ENCODE results near the gene DDC.

The DDC gene

GRCh38 chr7:50480797-50481196 lies 84.4 kb downstream of the DDC start:
- Mint-ChIP-seq H3K27ac (no peak overlapping the region), H3K4me1 (ENCODE audit: low read depth) (no peaks in the 10 kb centered on the region), H3K36me3 (ENCODE audit: low read depth) (no peaks in the 10 kb centered on the region), H3K27me3 (peaks cover 5% of the 10 kb centered on the region), H3K4me3 (no peak overlapping the region), H3K9me3 (no peaks in the 10 kb centered on the region)
- no peak for DNase-seq

GRCh38 chr7:50479743-50480517 lies 85.3 kb downstream of the DDC start:
- peaks cover 4% of the 10 kb centered on the region for H3K27me3 Mint-ChIP-seq
- no peaks in the 10 kb centered on the region for H3K9me3 Mint-ChIP-seq
- no peak overlapping the region for H3K27ac Mint-ChIP-seq
- H3K4me1 Mint-ChIP-seq (ENCODE audit: low read depth), result peaks cover 2% of the 10 kb centered on the region
- no peaks in the 10 kb centered on the region for H3K36me3 Mint-ChIP-seq (ENCODE audit: low read depth)
- H3K4me3 Mint-ChIP-seq, result no peak overlapping the region
- no peak for DNase-seq

- no peak overlapping the region for H3K27ac Mint-ChIP-seq
- no peaks in the 10 kb centered on the region for H3K9me3 Mint-ChIP-seq
- no peak overlapping the region for H3K4me3 Mint-ChIP-seq
- H3K4me1 Mint-ChIP-seq (ENCODE audit: low read depth), result peaks cover 4% of the 10 kb centered on the region
- H3K27me3 Mint-ChIP-seq, result peaks cover 5% of the 10 kb centered on the region
- DNase-seq, result no peak
- H3K36me3 Mint-ChIP-seq (ENCODE audit: low read depth), result no peaks in the 10 kb centered on the region
Measured at GRCh38 chr7:50477640-50478039, 87.6 kb downstream of the DDC start.

GRCh38 chr7:50476953-50477625 lies 88.1 kb downstream of the DDC start:
- peaks cover 4% of the 10 kb centered on the region for H3K4me1 Mint-ChIP-seq (ENCODE audit: low read depth)
- H3K4me3 Mint-ChIP-seq, result no peak overlapping the region
- H3K27me3 Mint-ChIP-seq, result peaks cover 5% of the 10 kb centered on the region
- no peak for DNase-seq
- H3K36me3 Mint-ChIP-seq (ENCODE audit: low read depth), result no peaks in the 10 kb centered on the region
- H3K9me3 Mint-ChIP-seq, result no peaks in the 10 kb centered on the region
- H3K27ac Mint-ChIP-seq, result no peak overlapping the region

GRCh38 chr7:50475340-50475739 lies 89.9 kb downstream of the DDC start:
- H3K27me3 Mint-ChIP-seq, result peaks cover 5% of the 10 kb centered on the region
- no peak for DNase-seq
- peaks cover 4% of the 10 kb centered on the region for H3K4me1 Mint-ChIP-seq (ENCODE audit: low read depth)
- H3K4me3 Mint-ChIP-seq, result no peak overlapping the region
- H3K27ac Mint-ChIP-seq, result no peak overlapping the region
- H3K9me3 Mint-ChIP-seq, result no peaks in the 10 kb centered on the region
- no peaks in the 10 kb centered on the region for H3K36me3 Mint-ChIP-seq (ENCODE audit: low read depth)

- Mint-ChIP-seq H3K27me3 (peaks cover 5% of the 10 kb centered on the region), H3K27ac (no peak overlapping the region), H3K4me3 (no peak overlapping the region), H3K36me3 (ENCODE audit: low read depth) (no peaks in the 10 kb centered on the region), H3K9me3 (no peaks in the 10 kb centered on the region), H3K4me1 (ENCODE audit: low read depth) (peaks cover 4% of the 10 kb centered on the region)
- no peak for DNase-seq
Measured at GRCh38 chr7:50474382-50475160, 90.6 kb downstream of the DDC start.

- H3K27ac Mint-ChIP-seq, result no peak overlapping the region
- no peaks in the 10 kb centered on the region for H3K36me3 Mint-ChIP-seq (ENCODE audit: low read depth)
- no peak overlapping the region for H3K4me3 Mint-ChIP-seq
- peaks cover 4% of the 10 kb centered on the region for H3K4me1 Mint-ChIP-seq (ENCODE audit: low read depth)
- peaks cover 5% of the 10 kb centered on the region for H3K27me3 Mint-ChIP-seq
- no peaks in the 10 kb centered on the region for H3K9me3 Mint-ChIP-seq
- no peak for DNase-seq
Measured at GRCh38 chr7:50473531-50473930, 91.7 kb downstream of the DDC start.

- no peaks in the 10 kb centered on the region for H3K9me3 Mint-ChIP-seq
- peaks cover 5% of the 10 kb centered on the region for H3K27me3 Mint-ChIP-seq
- H3K4me1 Mint-ChIP-seq (ENCODE audit: low read depth), result peaks cover 15% of the 10 kb centered on the region
- H3K4me3 Mint-ChIP-seq, result no peak overlapping the region
- DNase-seq, result no peak
- no peak overlapping the region for H3K27ac Mint-ChIP-seq
- H3K36me3 Mint-ChIP-seq (ENCODE audit: low read depth), result no peaks in the 10 kb centered on the region
Measured at GRCh38 chr7:50472427-50472826, 92.8 kb downstream of the DDC start.

- DNase-seq, result no peak
- no peaks in the 10 kb centered on the region for H3K36me3 Mint-ChIP-seq (ENCODE audit: low read depth)
- H3K4me3 Mint-ChIP-seq, result no peak overlapping the region
- no peak overlapping the region for H3K27ac Mint-ChIP-seq
- H3K4me1 Mint-ChIP-seq (ENCODE audit: low read depth), result peaks cover 17% of the 10 kb centered on the region
- peaks cover 5% of the 10 kb centered on the region for H3K27me3 Mint-ChIP-seq
- no peaks in the 10 kb centered on the region for H3K9me3 Mint-ChIP-seq
Measured at GRCh38 chr7:50471970-50472369, 93.2 kb downstream of the DDC start.

- no peak overlapping the region for H3K27ac Mint-ChIP-seq
- H3K4me1 Mint-ChIP-seq (ENCODE audit: low read depth), result peaks cover 17% of the 10 kb centered on the region
- no peaks in the 10 kb centered on the region for H3K36me3 Mint-ChIP-seq (ENCODE audit: low read depth)
- H3K4me3 Mint-ChIP-seq, result no peak overlapping the region
- H3K27me3 Mint-ChIP-seq, result peaks cover 3% of the 10 kb centered on the region
- H3K9me3 Mint-ChIP-seq, result no peaks in the 10 kb centered on the region
- DNase-seq, result no peak
Measured at GRCh38 chr7:50470250-50471163, 94.7 kb downstream of the DDC start.

GRCh38 chr7:50469181-50469580 lies 96.0 kb downstream of the DDC start:
- H3K36me3 Mint-ChIP-seq (ENCODE audit: low read depth), result no peaks in the 10 kb centered on the region
- peaks cover 1% of the 10 kb centered on the region for H3K27me3 Mint-ChIP-seq
- no peaks in the 10 kb centered on the region for H3K9me3 Mint-ChIP-seq
- peaks cover 13% of the 10 kb centered on the region for H3K4me1 Mint-ChIP-seq (ENCODE audit: low read depth)
- no peak for DNase-seq
- H3K4me3 Mint-ChIP-seq, result no peak overlapping the region
- no peak overlapping the region for H3K27ac Mint-ChIP-seq

- peak overlapping the region; percentile 76 for H3K27ac Mint-ChIP-seq
- H3K4me3 Mint-ChIP-seq, result peak overlapping the region; percentile 37
- peak; percentile 88 for DNase-seq
- H3K36me3 Mint-ChIP-seq (ENCODE audit: low read depth), result no peaks in the 10 kb centered on the region
- no peaks in the 10 kb centered on the region for H3K9me3 Mint-ChIP-seq
- peaks cover 13% of the 10 kb centered on the region for H3K4me1 Mint-ChIP-seq (ENCODE audit: low read depth)
- no peaks in the 10 kb centered on the region for H3K27me3 Mint-ChIP-seq
Measured at GRCh38 chr7:50467817-50468610, 97.2 kb downstream of the DDC start.

GRCh38 chr7:50466815-50467585 lies 98.2 kb downstream of the DDC start:
- Mint-ChIP-seq H3K9me3 (no peaks in the 10 kb centered on the region), H3K4me1 (ENCODE audit: low read depth) (peaks cover 15% of the 10 kb centered on the region), H3K27ac (no peak overlapping the region), H3K4me3 (no peak overlapping the region), H3K27me3 (no peaks in the 10 kb centered on the region), H3K36me3 (ENCODE audit: low read depth) (no peaks in the 10 kb centered on the region)
- no peak for DNase-seq
